T-cell (primary cell): ENCODE data around the gene ATG5. TPM values are rescaled to one million over a fixed set of nuclear protein-coding genes. Genes with fewer than 3 reads are reported as not detected.

Experiments used
- ATAC-seq, 4 experiments: fragments of 200-7000 bp in 3 of 4; fragments of 150-1000 bp in 1 of 4; cut with Tn5 transposase; replicated peaks in 1 of 4; 1 replicate in 3 of 4; 2 replicates in 1 of 4; pipeline ENCODE4 v1.10.0; 2021; ENCODE audit warnings: moderate library complexity in 3 of 4, mild to moderate bottlenecking in 2 of 4, moderate number of reproducible peaks in 1 of 4
- CTCF ChIA-PET, 2 donors: fragments of 300-600 bp; sonication (Branson Sonifier 250); formaldehyde crosslinking; loops; one replicate each; lab custom pipeline; 2022; ENCODE audit warnings: antibody characterized with exemption in 2 of 2; lab: Charles Lee
- POLR2A ChIA-PET, 2 donors: fragments of 300-600 bp; sonication (Branson Sonifier 250); formaldehyde crosslinking; loops; one replicate each; lab custom pipeline; 2022; ENCODE audit warnings: antibody characterized with exemption in 2 of 2; lab: Charles Lee
- DNase-seq, 35 experiments: peaks; one replicate each; pipeline versions ENCODE4 v3.0.0 to v3.0.0-alpha.2; 2013 to 2023
- H3K27ac ChIP-seq: one replicate; pipeline ENCODE4 v1.5.1; 2013; ENCODE audit warnings: low read length
- H3K27me3 ChIP-seq, 2 experiments: replicated peaks in 1 of 2; 1 replicate in 1 of 2; 2 replicates in 1 of 2; pipeline versions ENCODE4 v1.6.1 to v1.7.0; 2013; ENCODE audit warnings: low read length in 1 of 2, mixed read lengths in 1 of 2; ENCODE audit not compliant: control insufficient read depth in 2 of 2, insufficient read depth in 2 of 2; ENCODE audit errors: extremely low read depth in 1 of 2
- H3K36me3 ChIP-seq, 2 donors: 1 replicate in 1 of 2; 2 replicates in 1 of 2; pipeline versions ENCODE4 v1.6.1 to v1.7.0; 2013; ENCODE audit warnings: low read length in 1 of 2; ENCODE audit not compliant: control insufficient read depth in 2 of 2, insufficient read depth in 1 of 2; ENCODE audit errors: extremely low read depth in 1 of 2
- H3K4me1 ChIP-seq, 2 experiments: 1 replicate in 1 of 2; 2 replicates in 1 of 2; pipeline versions ENCODE4 v1.6.1 to v1.7.0; 2013; ENCODE audit warnings: low read length in 2 of 2, mixed read lengths in 1 of 2; ENCODE audit not compliant: insufficient read depth in 2 of 2, control insufficient read depth in 1 of 2; ENCODE audit errors: extremely low read depth in 1 of 2
- H3K4me3 ChIP-seq, 2 donors: 1 replicate in 1 of 2; 2 replicates in 1 of 2; pipeline versions ENCODE4 v1.5.1 to v1.7.0; 2013; ENCODE audit warnings: mild to moderate bottlenecking in 2 of 2, low read length in 1 of 2, moderate library complexity in 1 of 2; ENCODE audit not compliant: control insufficient read depth in 1 of 2; ENCODE audit errors: extremely low read depth in 1 of 2
- H3K9me3 ChIP-seq: 2 replicates; pipeline ENCODE4 v1.7.0; 2013
- H3K27ac Mint-ChIP-seq, 2 donors: one replicate each; pipeline ENCODE4 v1.8.0; 2020 to 2021; ENCODE audit warnings: mild to moderate bottlenecking in 2 of 2, mixed read lengths in 2 of 2
- H3K27me3 Mint-ChIP-seq, 2 donors: one replicate each; pipeline ENCODE4 v1.8.0; 2021 to 2022; ENCODE audit warnings: mixed read lengths in 2 of 2
- H3K36me3 Mint-ChIP-seq: one replicate; pipeline ENCODE4 v1.8.0; 2021; ENCODE audit warnings: mixed read lengths
- H3K4me1 Mint-ChIP-seq, 3 donors: one replicate each; pipeline ENCODE4 v1.8.0; 2020 to 2022; ENCODE audit warnings: mixed read lengths in 3 of 3, mild to moderate bottlenecking in 1 of 3
- H3K4me3 Mint-ChIP-seq, 3 donors: one replicate each; pipeline ENCODE4 v1.8.0; 2020 to 2022; ENCODE audit warnings: mild to moderate bottlenecking in 3 of 3, mixed read lengths in 3 of 3, moderate library complexity in 3 of 3
- H3K9me3 Mint-ChIP-seq, 3 donors: one replicate each; pipeline ENCODE4 v1.8.0; 2020 to 2022; ENCODE audit warnings: mixed read lengths in 3 of 3
- whole genome bisulfite sequencing: methylation state at CpG from one replicate; pipeline ENCODE4 v1.1.5; 2013; ENCODE audit warnings: missing lambda C conversion rate; ENCODE audit not compliant: insufficient coverage; 5-methylcytosine and 5-hydroxymethylcytosine counted together
- total RNA-seq, 35 experiments: library from RNA in 6 of 35; stranded (reverse) in 6 of 35; fragments of 120-200 nt in 1 of 35; gene quantifications; one replicate each; pipeline versions ENCODE4 v1.2.1 to v1.2.4 and lab custom pipeline; 2013 to 2026

The ATG5 gene
- total RNA-seq, 5 donors from 2014 or later (not counting 1 experiment from before 2014, with no cell fraction given), result 20.4 to 28.7 (median 23.7) TPM

- Histone ChIP-seq H3K27me3 (no peaks in the 10 kb centered on the region), H3K36me3 (peaks cover 0 to 3% of the 10 kb centered on the region in 2 donors), H3K27ac (peak overlapping the region; percentile 75), H3K9me3 (no peaks in the 10 kb centered on the region), H3K4me3 (peak overlapping the region in 1 of 2 donors; percentile 3), H3K4me1 (peaks cover 16 to 28% of the 10 kb centered on the region in 2 experiments)
- Mint-ChIP-seq H3K27me3 (no peaks in the 10 kb centered on the region), H3K9me3 (no peaks in the 10 kb centered on the region), H3K27ac (peak overlapping the region; percentile 89 to 93), H3K36me3 (peaks cover 15% of the 10 kb centered on the region), H3K4me3 (peak overlapping the region; percentile 34 to 69 (median 52)), H3K4me1 (peaks cover 39 to 57% (median 43%) of the 10 kb centered on the region in 3 donors)
- ChIA-PET CTCF (interaction anchor here (0.6 to 3.3 kb wide), 13 partner anchors 12 to 1406 kb away, joined by 3 to 16 read pairs (median 4); no protein-coding TSS in a partner anchor), POLR2A (interaction anchor here (0.7 kb wide), 2 partner anchors 139 to 737 kb away, joined by 3 to 9 read pairs; no protein-coding TSS in a partner anchor)
- DNase-seq (peak in 25 of 35 experiments; percentile 3 to 71 (median 22)), ATAC-seq (peak; percentile 67 to 84 (median 72))
- no CpG with 5 or more reads among the region's 7 CpGs for WGBS
Observed at GRCh38 chr6:106194949-106195921, 130.3 kb downstream of the ATG5 start.

- Mint-ChIP-seq H3K4me1 (peaks cover 46 to 59% (median 47%) of the 10 kb centered on the region in 3 donors), H3K27me3 (no peaks in the 10 kb centered on the region), H3K4me3 (no peak overlapping the region), H3K9me3 (no peaks in the 10 kb centered on the region), H3K36me3 (peaks cover 4% of the 10 kb centered on the region), H3K27ac (peak overlapping the region in 1 of 2 donors; percentile 17)
- DNase-seq (no peak), ATAC-seq (no peak)
- no peak overlapping the region for H3K4me3 ChIP-seq
- no peaks in the 10 kb centered on the region for H3K36me3 ChIP-seq
- no peak overlapping the region for H3K27ac ChIP-seq
- ChIA-PET POLR2A (interaction anchor here in 1 of 2 donors (0.5 kb wide), 1 partner anchor 12 kb away, joined by 4 read pairs; no protein-coding TSS in a partner anchor), CTCF (interaction anchor here in 1 of 2 donors (0.6 kb wide), 1 partner anchor 31 kb away, joined by 3 read pairs; no protein-coding TSS in a partner anchor)
- no peaks in the 10 kb centered on the region for H3K9me3 ChIP-seq
- no peaks in the 10 kb centered on the region for H3K27me3 ChIP-seq
- H3K4me1 ChIP-seq, result peaks cover 16 to 26% of the 10 kb centered on the region in 2 experiments
- 100% methylated on average over 1 of the region's 4 CpGs for WGBS
Observed at GRCh38 chr6:106192824-106193223, 132.7 kb downstream of the ATG5 start.

GRCh38 chr6:106188104-106188794, 137.3 kb downstream of the ATG5 start:
- ChIA-PET CTCF (interaction anchor here (0.6 to 2.9 kb wide), 3 partner anchors 10 to 77 kb away, joined by 3 to 12 read pairs (median 3); no protein-coding TSS in a partner anchor), POLR2A (interaction anchor here (0.5 to 0.7 kb wide), 3 partner anchors 49 to 348 kb away, joined by 3 to 9 read pairs (median 3); no protein-coding TSS in a partner anchor)
- Mint-ChIP-seq H3K9me3 (no peaks in the 10 kb centered on the region), H3K27me3 (no peaks in the 10 kb centered on the region), H3K27ac (peak overlapping the region; percentile 7 to 78), H3K4me1 (peaks cover 21 to 54% (median 37%) of the 10 kb centered on the region in 3 donors), H3K36me3 (peaks cover 21% of the 10 kb centered on the region), H3K4me3 (no peak overlapping the region)
- Histone ChIP-seq H3K9me3 (no peaks in the 10 kb centered on the region), H3K27me3 (no peaks in the 10 kb centered on the region), H3K4me3 (no peak overlapping the region), H3K4me1 (peaks cover 3 to 8% of the 10 kb centered on the region in 2 experiments), H3K36me3 (peaks cover 0 to 5% of the 10 kb centered on the region in 2 donors), H3K27ac (peak overlapping the region; percentile 4)
- ATAC-seq (peak in 2 of 4 experiments; percentile 34 to 49), DNase-seq (no peak)
- no CpG with 5 or more reads among the region's 1 CpG for WGBS

GRCh38 chr6:106187424-106187982, 138.1 kb downstream of the ATG5 start:
- ChIA-PET POLR2A (interaction anchor here in 1 of 2 donors (0.7 kb wide), 1 partner anchor 347 kb away, joined by 3 read pairs; no protein-coding TSS in a partner anchor), CTCF (interaction anchor here (0.9 to 2.9 kb wide), 3 partner anchors 9 to 36 kb away, joined by 3 to 12 read pairs (median 3); no protein-coding TSS in a partner anchor)
- H3K9me3 ChIP-seq, result no peaks in the 10 kb centered on the region
- H3K4me3 ChIP-seq, result no peak overlapping the region
- peak overlapping the region; percentile 4 for H3K27ac ChIP-seq
- H3K9me3 Mint-ChIP-seq, result no peaks in the 10 kb centered on the region
- H3K27me3 ChIP-seq, result no peaks in the 10 kb centered on the region
- peaks cover 21 to 54% (median 38%) of the 10 kb centered on the region in 3 donors for H3K4me1 Mint-ChIP-seq
- H3K27me3 Mint-ChIP-seq, result no peaks in the 10 kb centered on the region
- H3K4me3 Mint-ChIP-seq, result no peak overlapping the region
- peaks cover 17% of the 10 kb centered on the region for H3K36me3 Mint-ChIP-seq
- H3K27ac Mint-ChIP-seq, result peak overlapping the region; percentile 7 to 32
- ATAC-seq (peak in 1 of 4 experiments; percentile 42), DNase-seq (peak in 1 of 35 experiments; percentile 20)
- H3K4me1 ChIP-seq, result peaks cover 2 to 8% of the 10 kb centered on the region in 2 experiments
- WGBS, result no CpG with 5 or more reads among the region's 1 CpG
- peaks cover 0 to 5% of the 10 kb centered on the region in 2 donors for H3K36me3 ChIP-seq

GRCh38 chr6:106186714-106187113, 138.8 kb downstream of the ATG5 start:
- H3K4me1 Mint-ChIP-seq, result peaks cover 28 to 58% (median 41%) of the 10 kb centered on the region in 3 donors
- POLR2A ChIA-PET, result no interaction called here

More at GRCh38 chr6:106186714-106187113, 138.8 kb downstream of the ATG5 start:
- no peaks in the 10 kb centered on the region for H3K27me3 Mint-ChIP-seq
- Histone ChIP-seq H3K4me1 (peaks cover 2 to 8% of the 10 kb centered on the region in 2 experiments), H3K36me3 (peaks cover 0 to 5% of the 10 kb centered on the region in 2 donors), H3K27ac (no peak overlapping the region), H3K27me3 (no peaks in the 10 kb centered on the region), H3K4me3 (no peak overlapping the region), H3K9me3 (no peaks in the 10 kb centered on the region)
- no peak for ATAC-seq
- no peaks in the 10 kb centered on the region for H3K9me3 Mint-ChIP-seq
- no CpG with 5 or more reads among the region's 2 CpGs for WGBS
- H3K36me3 Mint-ChIP-seq, result peaks cover 17% of the 10 kb centered on the region
- CTCF ChIA-PET, result interaction anchor here in 1 of 2 donors (0.9 to 2.9 kb wide), 2 partner anchors 23 to 37 kb away, joined by 3 to 12 read pairs; no protein-coding TSS in a partner anchor
- DNase-seq, result no peak
- no peak overlapping the region for H3K4me3 Mint-ChIP-seq
- H3K27ac Mint-ChIP-seq, result peak overlapping the region in 1 of 2 donors; percentile 15
